Osteoblast (primary cell): ENCODE data around the gene AUTS2. TPM values are rescaled to one million over a fixed set of nuclear protein-coding genes. Genes with fewer than 3 reads are reported as not detected.

Source experiments
- DNase-seq: peaks from one replicate; pipeline ENCODE4 v3.0.0; 2011; ENCODE audit warnings: low spot score, mixed read lengths; ENCODE audit not compliant: insufficient read length; ENCODE audit errors: missing footprints
- H2AFZ ChIP-seq: 2 replicates; pipeline ENCODE4 v1.6.0; 2011; ENCODE audit warnings: mild to moderate bottlenecking, low read length
- H3K27ac ChIP-seq: 2 replicates; pipeline ENCODE4 v1.5.1; 2011; ENCODE audit warnings: mild to moderate bottlenecking, low read depth, low read length, moderate library complexity
- H3K27me3 ChIP-seq: 2 replicates; pipeline ENCODE4 v1.6.0; 2012; ENCODE audit warnings: mild to moderate bottlenecking, control low read depth, inconsistent platforms, low read length, moderate library complexity; ENCODE audit not compliant: insufficient read depth
- H3K36me3 ChIP-seq: 2 replicates; pipeline ENCODE4 v1.5.1; 2011; ENCODE audit warnings: mild to moderate bottlenecking, low read length, control low read depth, moderate library complexity; ENCODE audit not compliant: insufficient read depth
- H3K4me1 ChIP-seq: 2 replicates; pipeline ENCODE4 v1.5.1; 2011; ENCODE audit warnings: mild to moderate bottlenecking, low read length, control low read depth, moderate library complexity; ENCODE audit not compliant: insufficient read depth
- H3K4me2 ChIP-seq: 2 replicates; pipeline ENCODE4 v1.6.0; 2011; ENCODE audit warnings: mild to moderate bottlenecking, low read length; ENCODE audit not compliant: insufficient read depth
- H3K4me3 ChIP-seq: fragments of 200-600 bp; sonication (generic); 3 replicates; pipeline ENCODE4 v1.5.1; 2012; ENCODE audit warnings: mild to moderate bottlenecking, low read length, inconsistent platforms; ENCODE audit not compliant: insufficient read depth
- H3K79me2 ChIP-seq: 2 replicates; pipeline ENCODE4 v1.6.0; 2012; ENCODE audit warnings: mild to moderate bottlenecking, low read length, control low read depth, inconsistent platforms; ENCODE audit not compliant: insufficient read depth
- H3K9me3 ChIP-seq: 2 replicates; pipeline ENCODE4 v1.5.1; 2011; ENCODE audit warnings: low read depth, low read length, control low read depth
- H4K20me1 ChIP-seq: 2 replicates; pipeline ENCODE4 v1.6.0; 2012; ENCODE audit warnings: mild to moderate bottlenecking, low read length, control low read depth; ENCODE audit not compliant: insufficient read depth
- CTCF ChIP-seq: IDR thresholded peaks from 2 replicates; pipeline ENCODE4 v1.5.1; 2011; ENCODE audit warnings: mild to moderate bottlenecking, low read depth, low read length, moderate library complexity; ENCODE audit errors: extremely low read depth
- total RNA-seq: library from RNA; depleted of rRNA; stranded (reverse); fragments of >200 nt; gene quantifications from 2 replicates; pipeline ENCODE4 v1.2.3, GENCODE V29; 2012

AUTS2 gene
- total RNA-seq, 1 donor = 15.2 TPM

GRCh38 chr7:70392877-70393435 is 794.7 kb downstream of the AUTS2 start:
- H2AFZ ChIP-seq = no peak overlapping the region
- no peaks in the 10 kb centered on the region for H3K9me3 ChIP-seq
- TF ChIP-seq CTCF = no peak
- no peaks in the 10 kb centered on the region for H3K4me1 ChIP-seq
- no peak overlapping the region for H3K4me2 ChIP-seq
- no peaks in the 10 kb centered on the region for H3K36me3 ChIP-seq
- no peak for DNase-seq
- H3K27me3 ChIP-seq = no peaks in the 10 kb centered on the region
- no peak overlapping the region for H3K4me3 ChIP-seq
- H4K20me1 ChIP-seq = no peaks in the 10 kb centered on the region
- no peaks in the 10 kb centered on the region for H3K79me2 ChIP-seq
- H3K27ac ChIP-seq = no peak overlapping the region

GRCh38 chr7:70393956-70394355 is 795.7 kb downstream of the AUTS2 start:
- no peak overlapping the region for H3K4me3 ChIP-seq
- no peaks in the 10 kb centered on the region for H3K27me3 ChIP-seq
- H3K27ac ChIP-seq = no peak overlapping the region
- no peak overlapping the region for H2AFZ ChIP-seq
- no peaks in the 10 kb centered on the region for H3K36me3 ChIP-seq
- no peak for TF ChIP-seq CTCF
- H3K9me3 ChIP-seq = no peaks in the 10 kb centered on the region
- H4K20me1 ChIP-seq = no peaks in the 10 kb centered on the region
- H3K4me2 ChIP-seq = no peak overlapping the region
- DNase-seq = no peak
- H3K79me2 ChIP-seq = no peaks in the 10 kb centered on the region
- H3K4me1 ChIP-seq = no peaks in the 10 kb centered on the region

- no peak overlapping the region for H3K4me3 ChIP-seq
- H3K36me3 ChIP-seq = no peaks in the 10 kb centered on the region
- H3K27ac ChIP-seq = no peak overlapping the region
- H3K9me3 ChIP-seq = no peaks in the 10 kb centered on the region
- H3K4me1 ChIP-seq = no peaks in the 10 kb centered on the region
- no peaks in the 10 kb centered on the region for H4K20me1 ChIP-seq
- H3K79me2 ChIP-seq = no peaks in the 10 kb centered on the region
- no peak for DNase-seq
- no peaks in the 10 kb centered on the region for H3K27me3 ChIP-seq
- no peak overlapping the region for H2AFZ ChIP-seq
- H3K4me2 ChIP-seq = no peak overlapping the region
- no peak for TF ChIP-seq CTCF
Observed at GRCh38 chr7:70400829-70401380, 802.6 kb downstream of the AUTS2 start.

GRCh38 chr7:70402069-70402468 is 803.8 kb downstream of the AUTS2 start:
- Histone ChIP-seq H3K4me2 (no peak overlapping the region), H3K27ac (no peak overlapping the region), H3K4me3 (no peak overlapping the region), H3K4me1 (no peaks in the 10 kb centered on the region), H4K20me1 (no peaks in the 10 kb centered on the region), H3K9me3 (no peaks in the 10 kb centered on the region), H2AFZ (no peak overlapping the region), H3K36me3 (no peaks in the 10 kb centered on the region), H3K79me2 (no peaks in the 10 kb centered on the region), H3K27me3 (no peaks in the 10 kb centered on the region)
- no peak for DNase-seq
- TF ChIP-seq CTCF = no peak
